HG03378 (cell line): Measurements from ENCODE around the gene NAXE.

ENCODE experiments used
- ATAC-seq: cut with Tn5 transposase; IDR thresholded peaks from one replicate; pipeline ENCODE4 v1.9.1; 2021; ENCODE audit warnings: mild to moderate bottlenecking, moderate library complexity; ENCODE audit not compliant: unreplicated experiment

NAXE gene

DNA sequence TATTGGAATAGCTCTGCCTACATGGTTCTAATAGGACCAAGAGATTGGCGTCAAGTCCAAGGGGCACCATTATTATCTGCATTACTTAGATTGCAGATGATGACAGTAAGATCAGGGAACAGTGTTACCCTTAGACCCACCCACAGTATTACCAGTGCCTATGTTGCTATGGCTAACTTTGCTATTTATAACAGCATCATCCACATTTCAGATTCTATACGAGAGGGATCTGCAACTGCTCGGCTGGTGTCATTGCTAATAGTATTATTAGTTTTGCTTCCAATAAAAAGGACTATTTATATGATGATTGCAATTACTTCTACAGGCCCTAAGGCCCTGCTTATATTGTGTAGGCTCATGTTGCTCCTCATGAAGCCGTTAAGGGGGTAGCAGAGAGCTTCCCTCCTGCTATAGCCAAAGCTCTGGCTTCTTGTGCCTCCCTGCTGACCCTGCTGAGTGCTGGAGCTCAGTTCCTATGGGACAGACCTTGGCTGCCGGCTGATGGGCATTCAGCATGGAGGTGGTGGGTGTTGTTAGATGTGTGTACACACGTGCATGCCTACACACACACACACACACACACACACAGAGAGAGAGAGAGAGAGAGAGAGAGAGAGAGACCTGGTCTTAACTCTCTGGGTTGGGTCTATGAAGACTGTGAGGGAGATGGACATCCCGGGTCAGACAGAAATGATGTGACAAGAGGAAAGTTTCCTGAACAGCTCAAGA is 51.6 kb downstream of the NAXE start:
- ATAC-seq, result no peak

DNA sequence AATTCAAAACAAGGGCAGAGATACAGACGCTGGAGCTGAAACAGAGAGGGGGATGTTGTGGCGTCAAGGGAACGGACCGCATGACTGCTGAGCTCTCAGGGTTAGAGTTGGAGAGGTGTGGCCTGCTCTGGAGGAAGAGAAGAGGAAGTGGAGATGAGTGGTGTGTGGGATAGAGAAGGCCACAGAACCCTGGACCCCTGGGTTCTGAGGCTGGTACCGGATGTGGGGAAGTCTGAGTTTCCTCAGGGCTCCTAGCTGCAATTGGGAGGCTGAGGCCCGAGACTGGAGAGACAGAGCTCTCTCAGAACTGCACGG is 52.2 kb downstream of the NAXE start:
- peak; percentile 54 for ATAC-seq
